Esophagus squamous epithelium (tissue), 4 donors: Measurements from ENCODE around the gene CCDC197. TPM values are rescaled to one million over a fixed set of nuclear protein-coding genes. Genes with fewer than 3 reads are reported as not detected.

Source experiments
- small RNA-seq, 4 donors: library from RNA; depleted of rRNA; stranded (forward); fragments of <200 nt; gene quantifications; one replicate each; pipeline ENCODE3, GENCODE V24; 2016
- total RNA-seq, 4 donors: library from RNA; depleted of rRNA; stranded (reverse); fragments of >200 nt; gene quantifications; one replicate each; pipeline ENCODE4 v1.1.0, GENCODE V29; 2016

CCDC197 gene
- total RNA-seq, 4 donors from 2014 or later = not detected

Small RNA genes within 50 kb of the gene (small RNA-seq; reads per million reads assigned to genes)
- gene MIR4506 = 0 reads per million in 4 donors

Other genes starting within 250 kb of the CCDC197 start
- gene PRIMA1, start 208.8 kb upstream of the CCDC197 start, total RNA-seq = 1 to 10 TPM; 1.0 to 5.0 (median 1.3) TPM
- gene FAM181A, start 70.0 kb upstream of the CCDC197 start, total RNA-seq = not detected
- 1 to 10 TPM in 3 of 4 donors, under 1 TPM in 1; 0.83 to 8.8 (median 3.7) TPM for gene ASB2, start 20.7 kb upstream of the CCDC197 start, total RNA-seq
- 10 to 100 TPM in 1 of 4 donors, 1 to 10 TPM in 3; 2.1 to 10.3 (median 7.4) TPM for gene OTUB2, start 29.0 kb downstream of the CCDC197 start, total RNA-seq
- 100 to 1,000 TPM in 1 of 4 donors, 10 to 100 TPM in 3; 63.9 to 114 (median 71.9) TPM for gene DDX24, start 83.9 kb downstream of the CCDC197 start, total RNA-seq
- 10 to 100 TPM in 1 of 4 donors, 1 to 10 TPM in 3; 1.9 to 12.5 (median 8.6) TPM for gene IFI27L1, start 84.0 kb downstream of the CCDC197 start, total RNA-seq
- 100 to 1,000 TPM in 3 of 4 donors, 10 to 100 TPM in 1; 39.5 to 958 (median 291) TPM for gene IFI27, start 113.4 kb downstream of the CCDC197 start, total RNA-seq
- gene IFI27L2, start 132.3 kb downstream of the CCDC197 start, total RNA-seq = 10 to 100 TPM; 50.6 to 97.1 (median 66.0) TPM
- 1 to 10 TPM in 1 of 4 donors, under 1 TPM in 3; 0.08 to 1.7 (median 0.48) TPM for gene PPP4R4, start 177.0 kb downstream of the CCDC197 start, total RNA-seq